Left lung (tissue), 10 donors: ENCODE results near the gene JUN. TPM values are rescaled to one million over a fixed set of nuclear protein-coding genes. Genes with fewer than 3 reads are reported as not detected.

Source experiments
- ATAC-seq: fragments of 200-7000 bp; cut with Tn5 transposase; one replicate; pipeline ENCODE4 v1.9.1; 2020; ENCODE audit warnings: moderate library complexity
- DNase-seq, 4 donors: peaks; one replicate each; pipeline ENCODE4 v3.0.0-alpha.2; 2013 to 2020
- H3K27ac ChIP-seq, 2 donors: fragments of 200-600 bp; sonication (generic) in 1 of 2; one replicate each; pipeline versions ENCODE4 v1.5.0 to v1.8.0; 2020 to 2021
- H3K27me3 ChIP-seq, 2 donors: fragments of 200-600 bp; sonication (generic) in 1 of 2; one replicate each; pipeline versions ENCODE4 v1.5.0 to v1.8.0; 2020 to 2021
- H3K36me3 ChIP-seq, 2 donors: fragments of 200-600 bp; sonication (generic) in 1 of 2; one replicate each; pipeline versions ENCODE4 v1.5.0 to v1.8.0; 2020 to 2021
- H3K4me1 ChIP-seq, 2 donors: fragments of 200-600 bp; one replicate each; pipeline ENCODE4 v1.8.0; 2021
- H3K4me3 ChIP-seq, 2 donors: fragments of 200-600 bp; sonication (generic) in 1 of 2; one replicate each; pipeline versions ENCODE4 v1.5.0 to v1.8.0; 2020 to 2021; ENCODE audit warnings: mild to moderate bottlenecking in 1 of 2
- H3K9me3 ChIP-seq, 2 donors: fragments of 200-600 bp; sonication (generic) in 1 of 2; one replicate each; pipeline versions ENCODE4 v1.5.0 to v1.8.0; 2020 to 2021
- intact Hi-C, 2 donors: fragments of 100-400 bp; cut with DNase I; formaldehyde crosslinking; loops; one replicate each; pipeline versions ENCODE4 v1.11.2 to v1.14.2; 2022
- polyA plus RNA-seq, 6 donors: library from polyadenylated mRNA; unstranded; fragments of 120-200 nt; gene quantifications; one replicate each; pipeline ENCODE4 v1.2.1, GENCODE V29; 2013; ENCODE audit not compliant: insufficient read length in 6 of 6
- total RNA-seq, 2 donors: library from RNA; stranded (reverse); fragmentation: NEBNext Ultra II Directional; extraction: Animal tissue kit (Norgen Biotek cat#: 25700); gene quantifications; one replicate each; pipeline ENCODE4 v1.2.1, GENCODE V29; 2021
- TF ChIP-seq, protein P1 (sequence below), 2 donors: fragments of 200-600 bp; sonication (generic) in 1 of 2; IDR thresholded peaks; one replicate each; pipeline versions ENCODE4 v1.5.0 to v1.8.0; 2021; ENCODE audit warnings: antibody characterized with exemption in 2 of 2
- donor health status: DM: no; HTN: yes; CAD: no.
- donor health status: DM: no; HTN: no; CAD: no.

JUN gene
- total and polyA plus RNA-seq, 8 donors = 83.2 to 705 (median 174) TPM

DNA sequence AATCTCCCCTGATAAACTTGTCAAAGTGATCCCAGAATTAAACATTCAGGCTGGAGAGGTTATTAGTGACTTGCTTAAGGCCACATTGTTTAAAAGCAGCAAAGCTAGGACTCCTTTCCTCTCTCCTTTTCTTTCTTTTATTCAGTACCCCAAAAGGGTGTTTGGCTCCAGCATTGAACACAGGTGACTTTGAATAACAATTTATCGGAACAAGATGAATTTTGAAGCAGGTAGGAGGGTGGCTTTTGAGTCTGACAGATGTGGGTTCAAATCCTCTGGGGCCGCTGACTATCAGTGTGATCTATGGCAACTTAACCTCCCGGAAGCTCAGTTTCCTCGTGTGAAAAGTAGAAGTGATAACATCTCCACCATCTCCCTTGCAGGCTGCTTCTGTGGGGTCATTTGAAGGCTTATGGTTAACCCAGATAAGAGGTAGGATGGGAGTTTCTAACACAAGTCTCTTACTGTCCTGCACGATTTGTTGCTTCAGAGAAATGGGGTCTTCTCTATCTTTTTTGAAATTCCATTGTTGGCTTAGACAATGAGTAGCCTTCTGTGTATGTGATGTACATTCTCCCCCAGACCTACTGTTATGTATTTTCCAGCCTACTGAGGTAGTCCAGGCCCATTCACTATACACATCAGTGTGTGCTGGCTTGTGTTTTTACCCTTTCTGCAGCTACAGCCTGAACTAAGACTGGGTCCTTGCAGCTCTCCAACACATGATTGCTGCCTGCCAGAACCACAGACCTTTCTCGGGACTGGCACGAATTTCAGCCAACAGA, 29.0 kb downstream of the JUN start:
- no peak for ATAC-seq
- Histone ChIP-seq H3K27ac (peak overlapping the region; percentile 67 to 70), H3K9me3 (no peaks in the 10 kb centered on the region)

DNA sequence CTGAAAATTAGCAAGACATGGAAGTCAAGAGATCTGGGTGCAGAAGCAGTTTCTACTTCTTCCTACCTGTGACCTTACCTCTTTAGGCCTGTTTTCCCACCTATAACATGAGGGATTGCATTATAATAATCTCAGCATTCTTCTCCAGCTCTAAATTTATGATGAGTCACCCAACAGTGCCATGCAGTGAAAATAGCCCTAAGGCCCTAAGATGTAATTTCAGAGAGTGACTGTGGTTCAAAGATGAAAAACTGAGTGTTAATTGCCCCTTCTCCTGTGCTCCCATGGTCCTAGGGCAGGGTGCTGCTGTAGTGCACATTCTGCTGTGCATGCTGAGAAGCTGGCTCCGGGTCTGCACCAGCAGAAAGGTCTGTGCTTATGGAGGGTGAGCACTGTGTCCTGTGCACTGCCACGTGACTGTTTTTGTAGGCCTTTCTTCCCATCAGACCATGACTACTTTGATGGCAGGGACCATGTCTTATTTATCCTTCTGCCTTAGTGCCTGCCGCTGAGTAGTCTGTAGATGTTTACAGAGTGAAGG, 29.7 kb downstream of the JUN start:
- DNase-seq = no peak
- ATAC-seq = no peak
- H3K4me3 ChIP-seq = no peak overlapping the region
- peak overlapping the region in 1 of 2 donors; percentile 70 for H3K27ac ChIP-seq
- no peaks in the 10 kb centered on the region for H3K36me3 ChIP-seq
- no peaks in the 10 kb centered on the region for H3K9me3 ChIP-seq
- TF ChIP-seq, protein P1, sequence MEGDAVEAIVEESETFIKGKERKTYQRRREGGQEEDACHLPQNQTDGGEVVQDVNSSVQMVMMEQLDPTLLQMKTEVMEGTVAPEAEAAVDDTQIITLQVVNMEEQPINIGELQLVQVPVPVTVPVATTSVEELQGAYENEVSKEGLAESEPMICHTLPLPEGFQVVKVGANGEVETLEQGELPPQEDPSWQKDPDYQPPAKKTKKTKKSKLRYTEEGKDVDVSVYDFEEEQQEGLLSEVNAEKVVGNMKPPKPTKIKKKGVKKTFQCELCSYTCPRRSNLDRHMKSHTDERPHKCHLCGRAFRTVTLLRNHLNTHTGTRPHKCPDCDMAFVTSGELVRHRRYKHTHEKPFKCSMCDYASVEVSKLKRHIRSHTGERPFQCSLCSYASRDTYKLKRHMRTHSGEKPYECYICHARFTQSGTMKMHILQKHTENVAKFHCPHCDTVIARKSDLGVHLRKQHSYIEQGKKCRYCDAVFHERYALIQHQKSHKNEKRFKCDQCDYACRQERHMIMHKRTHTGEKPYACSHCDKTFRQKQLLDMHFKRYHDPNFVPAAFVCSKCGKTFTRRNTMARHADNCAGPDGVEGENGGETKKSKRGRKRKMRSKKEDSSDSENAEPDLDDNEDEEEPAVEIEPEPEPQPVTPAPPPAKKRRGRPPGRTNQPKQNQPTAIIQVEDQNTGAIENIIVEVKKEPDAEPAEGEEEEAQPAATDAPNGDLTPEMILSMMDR (IDR thresholded peaks at IDR 0.05) = no peak
- peaks cover 7 to 32% of the 10 kb centered on the region in 2 donors for H3K4me1 ChIP-seq
- H3K27me3 ChIP-seq = no peaks in the 10 kb centered on the region
- intact Hi-C loops = loop anchor here in 1 of 2 donors (10.0 kb wide), 1 partner anchor 951 kb away; no protein-coding TSS in a partner anchor

More for the DNA sequence above, 29.0 kb downstream of the JUN start:
- DNase-seq = no peak
- peaks cover 7 to 32% of the 10 kb centered on the region in 2 donors for H3K4me1 ChIP-seq
- H3K36me3 ChIP-seq = no peaks in the 10 kb centered on the region
- TF ChIP-seq, protein P1 (IDR thresholded peaks at IDR 0.05) = no peak
- no peaks in the 10 kb centered on the region for H3K27me3 ChIP-seq
- intact Hi-C loops = loop anchor here in 1 of 2 donors (10.0 kb wide), 1 partner anchor 950 kb away; no protein-coding TSS in a partner anchor
- H3K4me3 ChIP-seq = no peak overlapping the region

DNA sequence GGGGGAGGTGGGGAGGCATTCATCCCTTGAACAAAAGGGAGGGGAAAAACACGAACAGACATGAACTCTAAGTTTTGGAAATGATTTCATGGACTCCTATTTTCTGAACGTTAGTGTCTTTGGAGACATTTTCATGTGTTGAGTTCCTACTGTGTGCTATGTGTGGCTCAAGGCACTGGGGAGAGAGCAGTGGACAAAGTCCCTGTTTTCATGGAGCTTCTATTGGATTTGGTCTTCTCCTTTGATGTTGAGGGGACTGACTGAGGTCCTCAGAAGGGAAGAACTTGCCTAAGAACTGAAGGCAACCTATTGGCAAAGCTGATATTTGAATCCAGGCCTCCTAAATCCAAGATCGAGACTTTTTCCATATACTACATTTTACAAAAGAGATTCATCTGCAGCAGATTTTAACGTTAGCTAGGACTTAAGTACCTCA, 30.4 kb downstream of the JUN start:
- Histone ChIP-seq H3K4me3 (no peak overlapping the region), H3K27ac (no peak overlapping the region), H3K9me3 (no peaks in the 10 kb centered on the region), H3K27me3 (no peaks in the 10 kb centered on the region), H3K4me1 (peaks cover 7 to 32% of the 10 kb centered on the region in 2 donors), H3K36me3 (no peaks in the 10 kb centered on the region)
- TF ChIP-seq, protein P1 (IDR thresholded peaks at IDR 0.05) = no peak
- ATAC-seq (no peak), DNase-seq (no peak)
- intact Hi-C loops = loop anchor here in 1 of 2 donors (10.0 kb wide), 1 partner anchor 951 kb away; no protein-coding TSS in a partner anchor

DNA sequence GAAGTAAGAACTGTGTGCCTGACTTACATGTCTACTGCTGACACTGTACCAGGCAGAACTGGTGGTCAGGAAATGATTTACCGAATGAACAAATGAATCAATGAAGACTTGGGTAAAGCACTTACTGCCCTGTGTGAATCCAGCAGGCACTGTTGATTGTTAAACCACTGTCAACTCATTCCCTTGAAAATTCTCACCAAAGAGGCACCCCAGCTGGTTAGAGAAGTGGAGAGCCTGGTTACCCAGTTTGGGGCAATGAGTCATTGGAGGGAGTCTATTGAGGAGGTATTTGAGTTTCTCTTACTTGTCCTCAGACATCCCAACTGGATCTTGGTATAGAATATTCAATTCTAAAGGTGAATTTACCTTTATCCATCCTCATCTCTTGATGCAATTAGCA, 34.2 kb downstream of the JUN start:
- DNase-seq = no peak
- TF ChIP-seq, protein P1 (IDR thresholded peaks at IDR 0.05) = no peak
- Histone ChIP-seq H3K27me3 (no peaks in the 10 kb centered on the region), H3K9me3 (no peaks in the 10 kb centered on the region), H3K27ac (no peak overlapping the region), H3K36me3 (no peaks in the 10 kb centered on the region), H3K4me3 (no peak overlapping the region), H3K4me1 (peaks cover 7 to 9% of the 10 kb centered on the region in 2 donors)
- no peak for ATAC-seq
- intact Hi-C loops = loop anchor here in 1 of 2 donors (10.0 kb wide), 1 partner anchor 955 kb away; no protein-coding TSS in a partner anchor

DNA sequence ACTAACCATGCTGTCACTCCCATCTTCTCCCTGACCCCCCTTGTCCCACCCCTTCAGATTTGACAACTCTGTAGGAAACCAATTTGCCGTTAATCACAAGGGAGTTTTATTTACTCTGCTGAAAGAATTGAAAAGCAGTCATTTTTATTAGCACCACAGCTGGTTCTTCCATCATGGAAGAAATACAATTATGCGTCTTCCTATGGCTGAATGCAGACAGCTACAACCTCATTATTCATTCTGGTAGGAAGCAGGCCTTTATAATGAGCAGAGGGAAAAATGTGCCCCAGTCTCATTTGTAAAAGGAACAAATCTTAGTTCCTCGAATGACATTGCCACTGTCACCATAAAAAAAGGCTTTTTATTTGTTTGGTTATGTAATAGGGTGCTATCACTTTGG, 35.2 kb downstream of the JUN start:
- TF ChIP-seq, protein P1 (IDR thresholded peaks at IDR 0.05) = no peak
- Histone ChIP-seq H3K9me3 (no peaks in the 10 kb centered on the region), H3K4me3 (no peak overlapping the region), H3K27ac (no peak overlapping the region), H3K4me1 (peaks cover 0 to 7% of the 10 kb centered on the region in 2 donors), H3K27me3 (no peaks in the 10 kb centered on the region), H3K36me3 (no peaks in the 10 kb centered on the region)
- intact Hi-C loops = no loop called here
- DNase-seq = peak in 1 of 4 donors; percentile 43
- ATAC-seq = no peak
